Measurements from ENCODE around the gene CPLX3.

CPLX3 gene

DNA sequence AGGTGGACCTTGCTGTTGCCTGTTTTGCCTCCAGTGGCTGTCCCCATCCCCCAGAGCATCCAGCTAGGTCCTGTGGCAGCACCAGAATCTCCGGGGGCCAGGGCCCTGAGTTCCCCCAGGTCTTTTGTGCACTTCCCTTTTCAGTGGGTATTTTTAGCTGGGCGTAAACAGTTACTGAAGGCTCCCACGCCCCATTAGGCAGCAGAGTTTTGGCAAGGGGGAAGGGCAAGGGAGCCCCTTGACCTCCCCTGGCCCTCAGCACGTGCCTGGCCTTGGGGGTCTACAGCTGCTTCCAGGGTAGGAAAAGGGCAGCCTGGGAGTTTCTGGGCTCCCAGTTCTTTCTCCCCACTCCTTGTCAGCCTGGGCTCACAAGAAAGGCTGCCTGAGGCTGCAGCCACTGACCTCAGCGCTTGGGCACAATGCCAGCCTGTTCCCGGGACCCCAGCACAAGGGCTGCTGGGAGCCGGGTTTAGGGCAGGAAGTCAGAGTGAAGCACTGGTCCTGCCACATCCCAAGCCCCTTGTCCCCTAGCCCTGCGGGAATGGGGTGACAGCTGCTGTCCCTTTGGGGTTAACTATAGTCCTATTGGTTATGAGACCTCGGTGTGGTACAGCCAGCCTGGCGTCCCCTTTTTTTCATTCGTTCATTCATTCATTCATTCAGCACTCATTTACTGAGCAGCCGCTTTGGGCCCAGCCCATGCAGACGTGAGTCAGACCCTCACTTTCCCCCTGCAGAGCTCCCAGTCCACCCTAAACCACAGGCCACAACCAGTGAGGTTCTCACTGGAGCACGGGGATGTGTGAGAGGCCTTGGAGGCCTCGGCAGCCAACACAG is 36.1 kb upstream of the CPLX3 start:
- H3K9me3 ChIP-seq (ENCODE audit: insufficient read depth, low read length) = no peaks in the 10 kb centered on the region
- H3K4me1 ChIP-seq (ENCODE audit: insufficient read depth, insufficient read length) = peaks cover 57% of the 10 kb centered on the region
- H3K4me3 ChIP-seq (ENCODE audit: insufficient read length, low read depth) = no peak overlapping the region
- DNase-seq (ENCODE audit: low read depth, low spot score) = no peak
- no peaks in the 10 kb centered on the region for H3K27me3 ChIP-seq (ENCODE audit: insufficient read depth, insufficient read length)
- H3K9ac ChIP-seq (ENCODE audit: insufficient read length, low read depth) = no peak overlapping the region
- H3K36me3 ChIP-seq (ENCODE audit: insufficient read depth, insufficient read length, low read length) = peaks cover 28% of the 10 kb centered on the region
- no peak for TF ChIP-seq YY1 (IDR thresholded peaks at IDR 0.05; ENCODE audit: insufficient read depth, insufficient read length)
- TF ChIP-seq ZNF274 (IDR thresholded peaks at IDR 0.05; ENCODE audit: low read depth, low read length) = no peak
- no peak for TF ChIP-seq SUZ12 (IDR thresholded peaks at IDR 0.05; ENCODE audit: extremely low read depth, insufficient read depth, insufficient read length)

DNA sequence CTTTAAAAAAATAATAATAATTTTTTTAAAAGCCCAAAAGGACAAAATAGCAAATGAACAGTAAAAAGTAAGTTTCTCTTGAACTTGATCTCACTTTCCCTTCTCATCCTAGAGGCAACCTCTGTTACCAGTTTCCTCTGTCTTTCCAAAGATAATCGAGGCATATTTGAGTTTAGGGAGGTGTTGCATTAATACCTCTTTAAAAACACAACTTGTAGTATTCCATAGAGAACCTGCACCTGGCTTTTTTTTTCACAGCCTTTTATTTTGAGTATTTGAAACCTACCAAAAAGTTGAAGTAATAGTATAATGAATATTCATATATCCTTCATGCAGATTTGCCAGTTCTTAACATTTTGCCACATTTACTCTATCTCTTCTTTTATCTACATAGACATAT is 35.4 kb upstream of the CPLX3 start:
- Histone ChIP-seq H3K36me3 (ENCODE audit: insufficient read depth, insufficient read length, low read length) (peaks cover 29% of the 10 kb centered on the region), H3K27me3 (ENCODE audit: insufficient read depth, insufficient read length) (no peaks in the 10 kb centered on the region), H3K4me3 (ENCODE audit: insufficient read length, low read depth) (no peak overlapping the region), H3K9me3 (ENCODE audit: insufficient read depth, low read length) (no peaks in the 10 kb centered on the region), H3K9ac (ENCODE audit: insufficient read length, low read depth) (no peak overlapping the region), H3K4me1 (ENCODE audit: insufficient read depth, insufficient read length) (peaks cover 57% of the 10 kb centered on the region)
- TF ChIP-seq YY1 (IDR thresholded peaks at IDR 0.05; ENCODE audit: insufficient read depth, insufficient read length) (no peak), SUZ12 (IDR thresholded peaks at IDR 0.05; ENCODE audit: extremely low read depth, insufficient read depth, insufficient read length) (no peak), ZNF274 (IDR thresholded peaks at IDR 0.05; ENCODE audit: low read depth, low read length) (no peak)
- DNase-seq (ENCODE audit: low read depth, low spot score) = no peak

DNA sequence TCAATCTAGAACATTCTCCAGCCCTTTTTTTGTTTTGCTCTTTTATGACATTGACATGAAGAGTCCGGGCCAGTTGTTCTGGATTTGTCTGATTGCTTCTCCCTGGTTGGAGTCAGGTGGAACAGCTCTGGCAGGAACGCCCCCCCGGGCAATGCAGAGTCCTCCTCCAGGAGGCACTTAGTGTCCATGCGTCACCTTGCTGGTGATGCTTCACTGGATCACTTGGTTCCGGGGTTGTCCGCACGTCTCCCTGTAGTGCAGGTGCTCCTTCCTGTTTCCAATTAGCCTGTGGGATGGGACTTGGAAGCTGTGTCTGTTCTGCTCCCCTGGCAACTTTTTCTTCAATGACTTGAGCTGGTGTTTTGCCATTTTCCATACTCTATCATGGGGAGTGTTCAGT is 34.8 kb upstream of the CPLX3 start:
- no peak overlapping the region for H3K4me3 ChIP-seq (ENCODE audit: insufficient read length, low read depth)
- peaks cover 32% of the 10 kb centered on the region for H3K36me3 ChIP-seq (ENCODE audit: insufficient read depth, insufficient read length, low read length)
- H3K9me3 ChIP-seq (ENCODE audit: insufficient read depth, low read length) = no peaks in the 10 kb centered on the region
- no peak overlapping the region for H3K9ac ChIP-seq (ENCODE audit: insufficient read length, low read depth)
- peaks cover 55% of the 10 kb centered on the region for H3K4me1 ChIP-seq (ENCODE audit: insufficient read depth, insufficient read length)
- TF ChIP-seq ZNF274 (IDR thresholded peaks at IDR 0.05; ENCODE audit: low read depth, low read length) = no peak
- TF ChIP-seq SUZ12 (IDR thresholded peaks at IDR 0.05; ENCODE audit: extremely low read depth, insufficient read depth, insufficient read length) = no peak
- TF ChIP-seq YY1 (IDR thresholded peaks at IDR 0.05; ENCODE audit: insufficient read depth, insufficient read length) = no peak
- DNase-seq (ENCODE audit: low read depth, low spot score) = no peak
- no peaks in the 10 kb centered on the region for H3K27me3 ChIP-seq (ENCODE audit: insufficient read depth, insufficient read length)

DNA sequence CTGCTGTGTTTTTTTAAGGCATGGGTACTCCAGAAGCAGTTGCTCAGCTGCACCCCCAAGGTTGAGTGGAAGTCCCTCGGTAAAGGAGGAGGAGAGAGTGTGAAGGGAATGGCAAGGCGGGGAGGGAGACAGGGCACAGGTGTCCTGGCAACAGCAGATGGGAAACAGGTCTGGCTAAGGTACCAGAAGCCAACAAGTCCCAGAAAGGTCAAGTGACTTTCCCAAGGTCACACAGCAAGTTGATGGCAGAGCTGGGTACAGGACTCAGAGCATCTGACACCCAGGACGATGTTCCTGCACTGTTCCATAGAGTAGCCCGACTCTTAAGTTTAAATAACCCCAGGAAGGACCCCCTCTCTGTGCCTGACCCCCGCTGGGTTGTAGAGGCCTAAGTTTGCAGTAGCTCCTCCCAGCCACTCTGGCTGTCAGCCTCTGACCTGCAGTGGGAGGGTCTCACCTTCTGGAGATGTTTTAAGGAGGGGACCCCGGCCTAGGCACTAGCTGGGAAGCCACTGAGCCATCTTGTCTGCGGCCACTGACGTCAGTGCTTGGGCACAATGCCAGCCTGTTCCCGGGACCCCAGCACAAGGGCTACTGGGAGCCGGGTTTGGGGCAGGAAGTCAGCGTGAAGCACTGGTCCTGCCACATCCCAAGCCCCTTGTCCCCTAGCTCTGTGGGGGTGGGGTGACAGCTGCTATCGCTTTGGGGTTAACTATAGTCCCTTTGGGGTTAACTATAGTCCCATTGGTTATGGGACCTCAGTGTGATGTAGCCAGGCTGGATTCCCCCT is 34.0 kb upstream of the CPLX3 start:
- TF ChIP-seq YY1 (IDR thresholded peaks at IDR 0.05; ENCODE audit: insufficient read depth, insufficient read length) = no peak
- TF ChIP-seq ZNF274 (IDR thresholded peaks at IDR 0.05; ENCODE audit: low read depth, low read length) = no peak
- TF ChIP-seq SUZ12 (IDR thresholded peaks at IDR 0.05; ENCODE audit: extremely low read depth, insufficient read depth, insufficient read length) = no peak
- Histone ChIP-seq H3K27me3 (ENCODE audit: insufficient read depth, insufficient read length) (no peaks in the 10 kb centered on the region), H3K36me3 (ENCODE audit: insufficient read depth, insufficient read length, low read length) (peaks cover 32% of the 10 kb centered on the region), H3K9ac (ENCODE audit: insufficient read length, low read depth) (no peak overlapping the region), H3K4me1 (ENCODE audit: insufficient read depth, insufficient read length) (peaks cover 47% of the 10 kb centered on the region), H3K9me3 (ENCODE audit: insufficient read depth, low read length) (no peaks in the 10 kb centered on the region), H3K4me3 (ENCODE audit: insufficient read length, low read depth) (no peak overlapping the region)
- DNase-seq (ENCODE audit: low read depth, low spot score) = no peak

DNA sequence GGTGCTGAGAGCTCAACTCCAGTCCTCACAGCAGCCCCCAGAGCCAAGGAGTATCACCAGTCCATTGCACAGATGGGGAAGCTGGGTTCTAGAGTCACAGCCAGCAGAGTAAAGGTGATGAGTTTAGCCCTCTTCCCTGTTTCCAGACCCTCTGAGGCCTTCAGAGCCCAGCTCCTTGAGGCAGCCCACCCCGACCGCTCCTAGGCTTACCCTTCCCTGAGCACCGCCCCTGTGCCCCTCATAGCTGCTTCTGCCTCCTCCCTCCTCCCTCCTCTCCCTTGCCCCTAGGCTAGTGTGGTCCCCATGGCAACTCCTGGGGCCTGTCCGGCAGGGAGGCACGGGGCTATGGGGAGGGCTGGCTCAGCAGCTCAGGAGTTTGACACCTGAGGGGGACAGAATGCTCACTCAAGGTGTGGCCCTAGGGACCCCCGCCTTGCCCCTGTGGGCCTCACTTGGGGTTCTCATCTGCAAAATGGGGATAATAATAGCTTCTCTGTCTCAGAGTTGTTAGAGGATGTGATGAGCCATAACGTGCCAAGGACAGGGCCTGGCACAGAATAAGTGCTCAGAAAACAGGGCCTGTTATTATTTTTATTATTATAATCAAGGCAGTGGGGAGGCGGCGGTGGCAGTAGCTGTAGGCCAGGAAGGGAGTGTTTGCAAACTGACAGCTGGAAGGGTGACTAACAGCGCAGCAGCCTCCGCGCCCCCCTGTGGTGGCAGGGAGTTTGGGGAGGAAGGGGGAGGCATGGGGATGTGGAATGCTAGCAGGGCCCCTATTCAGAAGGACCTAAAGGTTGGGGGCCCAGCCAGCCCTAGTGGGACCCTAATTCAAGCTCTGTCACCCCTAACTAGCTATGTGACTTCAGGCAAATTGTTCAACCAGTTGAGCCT is 33.0 kb upstream of the CPLX3 start:
- no peak for TF ChIP-seq SUZ12 (IDR thresholded peaks at IDR 0.05; ENCODE audit: extremely low read depth, insufficient read depth, insufficient read length)
- no peak for TF ChIP-seq ZNF274 (IDR thresholded peaks at IDR 0.05; ENCODE audit: low read depth, low read length)
- TF ChIP-seq YY1 (IDR thresholded peaks at IDR 0.05; ENCODE audit: insufficient read depth, insufficient read length) = no peak
- DNase-seq (ENCODE audit: low read depth, low spot score) = no peak
- H3K9me3 ChIP-seq (ENCODE audit: insufficient read depth, low read length) = no peaks in the 10 kb centered on the region
- peaks cover 42% of the 10 kb centered on the region for H3K36me3 ChIP-seq (ENCODE audit: insufficient read depth, insufficient read length, low read length)
- H3K4me3 ChIP-seq (ENCODE audit: insufficient read length, low read depth) = no peak overlapping the region
- no peak overlapping the region for H3K9ac ChIP-seq (ENCODE audit: insufficient read length, low read depth)
- H3K4me1 ChIP-seq (ENCODE audit: insufficient read depth, insufficient read length) = peaks cover 39% of the 10 kb centered on the region
- no peaks in the 10 kb centered on the region for H3K27me3 ChIP-seq (ENCODE audit: insufficient read depth, insufficient read length)

DNA sequence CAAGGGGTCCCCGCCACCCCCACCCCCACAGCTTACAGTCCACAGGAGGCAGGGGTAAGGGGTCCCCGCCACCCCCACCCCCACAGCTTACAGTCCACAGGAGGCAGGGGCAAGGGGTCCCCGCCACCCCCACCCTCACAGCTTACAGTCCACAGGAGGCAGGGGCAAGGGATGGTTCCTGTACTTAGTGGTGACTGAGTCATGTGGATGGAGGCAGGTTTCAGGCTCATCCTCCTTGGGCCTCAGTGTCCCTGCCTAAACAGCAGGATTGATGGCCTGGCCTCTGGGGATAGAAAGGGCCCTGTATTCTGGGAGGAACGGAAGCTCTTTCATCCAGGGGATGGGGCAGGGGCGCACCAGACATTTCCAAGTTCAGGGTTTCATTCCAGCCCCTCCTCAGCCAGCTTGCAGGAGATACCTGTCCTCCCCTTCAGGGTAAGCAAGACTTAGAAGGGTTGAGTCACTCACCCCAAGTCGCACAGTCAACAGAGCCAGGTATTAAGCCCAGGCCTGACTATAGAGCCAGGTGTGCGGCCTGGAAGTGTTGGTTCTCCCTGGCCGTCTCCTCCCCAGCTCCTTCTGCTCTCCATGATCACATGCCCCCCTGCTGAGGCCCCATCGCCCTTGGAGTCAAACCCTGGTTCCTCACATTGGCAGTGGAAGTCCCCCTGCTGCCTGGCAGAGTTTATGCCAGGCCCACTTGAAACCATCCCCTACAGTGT is 32.0 kb upstream of the CPLX3 start:
- Histone ChIP-seq H3K27me3 (ENCODE audit: insufficient read depth, insufficient read length) (no peaks in the 10 kb centered on the region), H3K9ac (ENCODE audit: insufficient read length, low read depth) (no peak overlapping the region), H3K4me1 (ENCODE audit: insufficient read depth, insufficient read length) (peaks cover 29% of the 10 kb centered on the region), H3K36me3 (ENCODE audit: insufficient read depth, insufficient read length, low read length) (peaks cover 48% of the 10 kb centered on the region), H3K9me3 (ENCODE audit: insufficient read depth, low read length) (no peaks in the 10 kb centered on the region), H3K4me3 (ENCODE audit: insufficient read length, low read depth) (no peak overlapping the region)
- TF ChIP-seq ZNF274 (IDR thresholded peaks at IDR 0.05; ENCODE audit: low read depth, low read length) (no peak), SUZ12 (IDR thresholded peaks at IDR 0.05; ENCODE audit: extremely low read depth, insufficient read depth, insufficient read length) (no peak), YY1 (IDR thresholded peaks at IDR 0.05; ENCODE audit: insufficient read depth, insufficient read length) (no peak)
- no peak for DNase-seq (ENCODE audit: low read depth, low spot score)

Data from NT2/D1 (cell line).